MG63 (cell line): ENCODE measurements around the gene RAX2. TPM values are rescaled to one million over a fixed set of nuclear protein-coding genes. Genes with fewer than 3 reads are reported as not detected.
A peak's percentile ranks its signal among the peaks of the same experiment; 100 is the strongest.

ENCODE experiments used
- DNase-seq: peaks from one replicate; pipeline ENCODE4 v3.0.0-alpha.2; 2020
- H3K27me3 ChIP-seq: fragments of 250-450 bp; sonication (Bioruptor Pico); 2 replicates; pipeline ENCODE4 v1.5.1; 2020; ENCODE audit warnings: mild to moderate bottlenecking, moderate library complexity
- H3K36me3 ChIP-seq: fragments of 250-450 bp; sonication (Bioruptor Pico); 2 replicates; pipeline ENCODE4 v1.5.1; 2020; ENCODE audit warnings: mild to moderate bottlenecking, moderate library complexity
- H3K4me3 ChIP-seq: fragments of 250-450 bp; sonication (Bioruptor Pico); 2 replicates; pipeline ENCODE4 v1.5.1; 2020; ENCODE audit warnings: mild to moderate bottlenecking, moderate library complexity
- H3K9me3 ChIP-seq: fragments of 250-450 bp; sonication (Bioruptor Pico); 2 replicates; pipeline ENCODE4 v1.5.1; 2020; ENCODE audit warnings: mild to moderate bottlenecking, moderate library complexity
- total RNA-seq: library from RNA; depleted of rRNA; stranded (reverse); fragments of >200 nt; shearing (Covaris generic); gene quantifications from 2 replicates; pipeline ENCODE4 v1.2.3, GENCODE V29; 2014; ENCODE audit warnings: low replicate concordance; rRNA removed

RAX2 gene
- total RNA-seq, 1 experiment from 2014 or later = not detected

DNA sequence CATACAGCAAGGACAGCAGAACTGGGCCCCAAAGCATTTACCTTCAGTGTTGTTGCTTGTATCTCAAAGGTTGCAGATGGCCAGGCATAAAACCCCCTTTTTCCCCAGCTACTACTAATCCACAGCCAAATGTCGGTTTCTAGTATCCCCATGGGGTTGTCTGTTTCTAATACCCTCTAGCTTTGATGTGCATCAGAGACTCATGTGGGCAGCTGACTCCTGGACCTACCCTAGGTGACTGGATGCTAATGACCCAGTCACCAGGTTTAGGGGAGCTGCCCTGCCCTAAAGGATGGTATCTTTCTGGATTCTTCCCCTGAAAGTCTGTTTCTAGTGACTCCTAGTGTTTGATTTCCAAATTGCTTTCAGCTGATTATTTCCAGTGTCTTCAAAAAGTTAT lies 39.9 kb downstream of the RAX2 start:
- Histone ChIP-seq H3K4me3 (no peak overlapping the region), H3K27me3 (no peaks in the 10 kb centered on the region), H3K36me3 (no peaks in the 10 kb centered on the region), H3K9me3 (no peaks in the 10 kb centered on the region)
- DNase-seq = no peak

DNA sequence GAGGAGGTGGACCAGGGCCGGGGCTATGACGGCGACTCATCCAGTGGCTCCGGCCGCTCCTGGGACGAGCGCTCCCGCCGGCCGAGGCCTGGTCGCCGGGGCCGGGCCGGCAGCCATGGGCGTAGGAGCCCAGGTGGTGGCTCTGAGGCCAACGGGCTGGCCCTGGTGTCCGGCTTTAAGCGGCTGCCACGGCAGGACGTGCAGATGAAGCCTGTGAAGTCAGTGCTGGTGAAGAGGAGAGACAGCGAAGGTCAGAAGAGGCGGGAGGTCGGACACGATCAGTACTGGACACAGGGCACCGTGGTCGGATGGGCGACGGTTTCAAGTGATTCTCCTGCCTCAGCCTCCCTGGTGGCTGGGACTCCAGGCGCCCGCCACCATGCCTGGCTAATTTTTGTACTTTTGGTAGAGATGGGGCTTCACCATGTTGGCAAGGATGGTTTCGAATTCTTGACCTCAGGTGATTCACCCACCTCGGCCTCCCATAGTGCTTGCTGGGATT lies 41.5 kb downstream of the RAX2 start:
- Histone ChIP-seq H3K27me3 (no peaks in the 10 kb centered on the region), H3K36me3 (no peaks in the 10 kb centered on the region), H3K9me3 (no peaks in the 10 kb centered on the region), H3K4me3 (no peak overlapping the region)
- DNase-seq = no peak

DNA sequence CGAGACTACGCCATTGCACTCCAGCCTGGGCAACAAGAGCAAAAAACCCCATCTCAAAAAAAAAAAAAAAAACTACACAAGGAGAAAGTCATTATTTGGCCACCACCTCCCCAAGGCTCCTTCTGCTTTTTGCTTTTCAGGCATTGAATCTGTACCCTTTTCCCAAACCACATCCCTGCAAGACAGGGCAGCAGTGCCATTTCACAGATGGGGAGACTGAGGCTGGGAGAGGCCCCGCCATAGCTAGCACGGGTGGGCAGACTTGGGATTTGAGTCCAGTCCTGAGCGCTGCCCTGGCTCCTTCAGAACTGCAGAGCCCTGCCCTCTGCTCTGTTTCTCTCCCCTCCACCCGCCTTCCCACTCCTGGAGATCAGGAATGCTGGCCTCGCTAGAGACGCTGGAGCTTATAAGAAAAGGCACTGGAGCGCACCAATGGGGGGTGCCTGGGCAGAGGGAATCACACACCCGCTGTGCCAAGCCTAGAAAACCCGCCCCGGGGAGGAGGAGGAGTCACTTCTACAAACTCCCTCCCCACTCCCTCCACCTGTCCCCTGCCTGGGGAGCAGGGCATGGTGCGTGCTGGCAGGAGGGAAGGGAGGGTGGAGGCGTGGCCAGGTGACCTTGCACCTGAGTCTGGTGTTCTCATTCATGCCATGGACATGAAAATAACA lies 46.3 kb downstream of the RAX2 start:
- Histone ChIP-seq H3K4me3 (no peak overlapping the region), H3K27me3 (peaks cover 2% of the 10 kb centered on the region; the same call in 1 of the 2 replicates), H3K9me3 (no peaks in the 10 kb centered on the region), H3K36me3 (no peaks in the 10 kb centered on the region)
- DNase-seq = peak; percentile 34

DNA sequence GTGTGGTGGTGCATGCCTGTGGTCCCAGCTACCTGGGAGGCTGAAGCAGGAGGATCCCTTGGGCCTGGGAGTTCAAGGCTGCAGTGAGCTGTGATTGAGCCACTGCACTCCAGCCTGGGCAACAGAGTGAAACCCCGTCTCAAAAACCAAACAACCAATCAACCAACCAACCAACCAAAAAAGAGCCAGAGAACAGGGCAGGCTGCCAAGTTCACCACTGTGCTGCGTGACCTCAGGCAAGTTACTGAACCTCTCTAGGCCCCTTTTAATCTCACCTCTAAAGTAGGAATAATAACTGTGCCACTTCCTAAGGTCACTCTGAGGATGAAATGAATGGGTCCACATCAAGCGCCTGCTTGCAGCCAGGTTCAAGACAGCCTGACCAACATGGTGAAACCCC lies 46.9 kb downstream of the RAX2 start:
- Histone ChIP-seq H3K9me3 (no peaks in the 10 kb centered on the region), H3K27me3 (peaks cover 2% of the 10 kb centered on the region; the same call in 1 of the 2 replicates), H3K36me3 (no peaks in the 10 kb centered on the region), H3K4me3 (no peak overlapping the region)
- DNase-seq = no peak

DNA sequence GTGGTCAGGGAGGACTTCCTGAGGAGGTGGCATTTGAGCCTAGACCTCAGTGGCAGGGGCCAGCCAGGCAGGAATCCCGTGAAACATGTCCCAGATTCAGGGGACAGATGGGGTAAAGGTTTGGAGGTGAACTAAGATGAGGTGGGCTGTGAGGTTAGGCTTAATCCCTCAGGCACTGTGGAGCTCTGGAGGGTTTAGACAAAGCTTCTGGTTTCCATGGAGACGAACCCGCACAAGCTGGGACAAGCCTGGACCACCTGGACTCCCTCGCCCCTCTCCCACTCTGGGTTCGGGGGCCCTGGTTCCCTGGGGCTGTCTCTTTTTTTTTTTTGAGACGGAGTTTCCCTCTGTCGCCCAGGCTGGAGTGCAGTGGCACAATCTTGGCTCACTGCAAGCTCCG lies 48.1 kb downstream of the RAX2 start:
- Histone ChIP-seq H3K36me3 (no peaks in the 10 kb centered on the region), H3K9me3 (no peaks in the 10 kb centered on the region), H3K27me3 (peaks cover 2% of the 10 kb centered on the region; the same call in 1 of the 2 replicates), H3K4me3 (no peak overlapping the region)
- DNase-seq = no peak

DNA sequence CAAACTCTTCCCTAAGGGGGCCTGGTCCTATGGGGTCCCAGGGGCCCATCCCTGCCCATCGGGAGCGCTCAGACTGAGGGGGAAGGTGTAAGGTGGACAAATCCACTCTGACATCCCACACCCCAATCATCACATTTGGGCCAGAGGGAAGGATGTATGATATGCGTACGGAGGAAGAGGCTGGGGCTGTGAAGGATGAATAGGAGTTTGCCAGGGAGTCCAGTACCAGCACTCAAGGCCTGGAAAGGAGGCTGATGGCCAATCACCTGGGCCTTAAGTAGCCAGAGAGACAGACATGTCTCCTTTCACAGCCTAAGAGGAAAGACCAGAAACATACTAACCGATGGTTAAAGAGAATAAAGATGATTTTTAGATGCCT lies 48.9 kb downstream of the RAX2 start:
- peaks cover 2% of the 10 kb centered on the region; the same call in 1 of the 2 replicates for H3K27me3 ChIP-seq
- no peak overlapping the region for H3K4me3 ChIP-seq
- no peak for DNase-seq
- H3K36me3 ChIP-seq = no peaks in the 10 kb centered on the region
- no peaks in the 10 kb centered on the region for H3K9me3 ChIP-seq

DNA sequence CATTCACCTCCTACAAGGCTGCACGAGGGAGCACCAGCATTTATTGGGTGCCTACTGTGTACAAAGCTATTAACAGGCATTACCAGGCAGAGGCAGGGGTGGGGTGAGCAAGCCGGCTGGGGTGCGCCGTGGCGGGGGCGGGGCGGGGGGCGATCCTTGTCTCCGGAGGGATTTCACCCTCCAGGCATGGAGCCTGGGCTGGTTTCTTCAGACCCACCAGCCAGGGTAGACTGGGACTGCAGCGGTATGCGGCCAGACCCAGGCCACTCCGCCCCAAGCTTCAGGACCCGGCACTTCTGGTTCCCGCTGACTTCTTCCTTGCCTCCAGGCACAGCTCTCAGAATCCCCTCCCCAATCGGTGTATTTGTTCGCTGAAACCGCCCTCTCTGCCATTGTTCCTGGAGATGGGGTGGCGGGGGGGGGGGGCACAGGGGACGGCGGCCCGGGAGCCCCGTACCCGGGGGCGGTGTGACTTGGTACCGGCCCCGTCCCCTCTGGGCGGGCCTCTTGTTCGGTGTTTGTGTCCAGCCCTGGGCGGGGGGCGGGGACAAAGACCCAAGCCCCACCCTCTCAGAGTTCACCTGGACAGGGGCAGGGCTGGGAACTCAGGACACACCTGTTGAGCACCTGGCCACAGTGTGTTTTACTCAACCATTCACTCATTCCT lies 49.5 kb downstream of the RAX2 start:
- no peak for DNase-seq
- Histone ChIP-seq H3K36me3 (no peaks in the 10 kb centered on the region), H3K9me3 (no peaks in the 10 kb centered on the region), H3K4me3 (no peak overlapping the region), H3K27me3 (peaks cover 2% of the 10 kb centered on the region; the same call in 1 of the 2 replicates)

DNA sequence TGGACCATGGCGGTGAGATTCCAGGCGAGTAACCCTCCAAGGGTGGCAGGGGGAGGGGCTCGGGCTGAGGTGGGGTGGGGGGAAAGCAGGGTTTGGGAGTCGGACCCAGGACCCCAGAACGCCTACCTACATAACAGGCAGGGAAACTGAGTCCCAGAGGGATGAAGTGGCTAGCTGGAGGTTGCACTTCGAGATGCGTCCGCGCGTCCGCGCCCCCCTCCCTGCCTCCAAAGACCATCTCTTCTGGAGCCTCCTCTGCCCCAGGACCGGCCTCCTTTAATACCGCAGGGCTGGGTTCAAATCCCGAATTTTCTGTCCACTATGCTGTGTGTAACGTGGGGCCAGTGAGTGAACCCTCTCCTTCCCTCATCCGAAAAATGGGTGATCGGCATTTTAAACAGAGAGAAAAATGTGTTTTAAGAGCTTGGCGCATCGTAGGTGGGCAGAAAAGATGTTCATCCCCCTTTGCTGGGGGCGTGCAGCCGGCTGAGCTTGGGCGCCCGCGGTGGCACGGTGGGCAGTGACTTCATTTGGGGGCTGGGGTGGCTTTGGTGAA lies 50.1 kb downstream of the RAX2 start:
- DNase-seq = no peak
- H3K27me3 ChIP-seq = peaks cover 2% of the 10 kb centered on the region; the same call in 1 of the 2 replicates
- H3K9me3 ChIP-seq = no peaks in the 10 kb centered on the region
- H3K4me3 ChIP-seq = no peak overlapping the region
- no peaks in the 10 kb centered on the region for H3K36me3 ChIP-seq

DNA sequence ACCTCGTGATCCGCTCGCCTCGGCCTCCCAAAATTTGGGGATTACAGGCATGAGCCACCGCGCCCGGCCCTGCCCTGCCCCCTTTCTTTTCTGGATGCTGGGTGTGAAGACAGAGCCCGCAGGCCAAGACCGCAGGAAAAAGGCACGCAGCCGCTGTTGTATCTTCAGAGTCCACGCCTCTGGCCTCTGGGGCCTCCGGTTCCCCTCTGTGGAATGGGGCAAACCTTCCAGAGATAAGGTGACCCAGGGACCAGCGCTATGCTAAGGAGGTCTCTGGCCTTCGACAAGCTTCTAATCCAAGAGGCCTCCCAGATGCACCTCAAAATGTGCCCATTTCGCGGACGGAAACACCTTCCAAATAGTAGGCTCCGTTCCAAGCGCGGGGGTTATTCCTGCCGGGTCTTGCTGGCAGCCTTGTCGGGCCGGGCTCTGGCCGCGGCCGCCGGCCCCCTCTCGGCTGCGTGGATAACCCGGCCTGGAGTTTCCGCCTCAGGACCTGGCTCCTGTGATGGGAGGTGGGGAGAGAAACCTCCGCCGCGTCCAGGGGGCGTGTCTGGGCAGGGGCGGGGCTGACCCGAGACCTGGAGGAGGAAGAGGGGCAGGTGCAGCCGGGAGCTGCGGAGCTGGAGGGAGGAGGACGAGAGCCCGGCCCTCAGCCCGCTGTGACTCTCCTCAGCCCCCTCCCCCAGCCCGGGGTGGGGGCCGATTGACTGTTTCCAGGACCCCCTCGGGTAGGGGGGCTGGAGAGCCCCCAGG lies 50.7 kb downstream of the RAX2 start:
- Histone ChIP-seq H3K27me3 (peaks cover 2% of the 10 kb centered on the region; the same call in 1 of the 2 replicates), H3K36me3 (no peaks in the 10 kb centered on the region), H3K9me3 (no peaks in the 10 kb centered on the region), H3K4me3 (no peak overlapping the region)
- DNase-seq = peak; percentile 63

DNA sequence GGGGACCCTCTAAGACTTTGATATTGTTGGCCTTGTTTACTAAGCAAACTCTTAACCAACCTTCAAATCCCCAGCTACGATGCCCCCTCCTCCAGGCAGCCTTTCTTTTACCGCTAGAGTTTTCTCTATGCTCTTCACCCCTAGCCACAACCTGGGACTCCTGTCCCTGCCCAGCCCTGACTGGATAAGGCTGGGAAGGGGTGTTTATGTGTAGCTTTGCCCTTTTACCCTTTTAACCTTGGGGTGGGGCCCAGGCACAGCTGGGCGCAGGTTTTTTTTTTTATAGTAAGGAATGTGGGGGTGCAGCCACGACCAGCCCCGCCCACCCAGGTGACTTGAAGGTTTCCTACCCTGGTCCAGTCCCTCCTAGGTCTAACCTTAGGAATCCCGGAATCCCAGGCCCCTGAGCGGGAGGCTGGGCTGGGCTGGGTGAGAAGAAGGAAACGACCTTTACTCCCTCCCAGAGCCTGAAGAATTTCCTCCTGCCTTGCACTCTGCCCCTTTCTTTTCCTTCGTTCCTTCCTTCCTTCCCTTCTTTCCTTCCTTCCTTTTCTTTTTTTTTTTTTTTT lies 51.6 kb downstream of the RAX2 start:
- Histone ChIP-seq H3K27me3 (peaks cover 2% of the 10 kb centered on the region; the same call in 1 of the 2 replicates), H3K36me3 (no peaks in the 10 kb centered on the region), H3K9me3 (no peaks in the 10 kb centered on the region), H3K4me3 (no peak overlapping the region)
- no peak for DNase-seq

DNA sequence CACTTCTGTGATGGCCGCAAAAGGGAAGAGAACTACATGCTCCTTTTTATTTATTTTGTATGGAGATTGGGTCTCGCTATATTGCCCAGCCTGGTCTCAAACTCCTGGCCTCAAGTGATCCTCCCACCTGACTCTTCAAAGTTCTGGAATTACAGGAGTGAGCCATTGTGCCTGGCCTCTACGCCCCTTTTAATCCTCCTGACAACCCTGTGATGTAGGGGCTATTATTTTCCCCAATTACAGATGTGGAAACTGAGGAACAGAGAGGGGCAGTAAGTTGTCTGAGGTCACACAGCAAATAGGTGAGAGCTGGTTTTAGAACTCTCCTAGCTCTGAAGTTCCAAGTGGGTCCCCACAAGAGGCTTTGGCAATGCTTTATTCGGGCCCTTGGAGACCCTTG lies 52.2 kb downstream of the RAX2 start:
- Histone ChIP-seq H3K27me3 (peaks cover 2% of the 10 kb centered on the region; the same call in 1 of the 2 replicates), H3K4me3 (no peak overlapping the region)
- DNase-seq = no peak

More for the DNA sequence above, 52.2 kb downstream of the RAX2 start:
- H3K36me3 ChIP-seq = no peaks in the 10 kb centered on the region
- H3K9me3 ChIP-seq = no peaks in the 10 kb centered on the region

Other genes with a start within 250 kb of the RAX2 start
- not detected in 2 replicates for gene TEKTIP1, start 233.1 kb downstream of the RAX2 start, total RNA-seq
- gene MFSD12, start 214.6 kb downstream of the RAX2 start, total RNA-seq = 17.6 and 26.4 TPM in 2 replicates
- gene HMG20B, start 199.3 kb downstream of the RAX2 start, total RNA-seq = 42.5 and 43.5 TPM in 2 replicates
- gene GIPC3, start 186.8 kb downstream of the RAX2 start, total RNA-seq = not detected in 2 replicates
- 1.9 and 2.1 TPM in 2 replicates for gene TBXA2R, start 165.4 kb downstream of the RAX2 start, total RNA-seq
- gene CACTIN, start 145.4 kb downstream of the RAX2 start, total RNA-seq = 13.1 and 25.3 TPM in 2 replicates
- 2.8 and 5.6 TPM in 2 replicates for gene PIP5K1C, start 71.8 kb downstream of the RAX2 start, total RNA-seq
- gene TJP3, start 63.8 kb downstream of the RAX2 start, total RNA-seq = not detected in 2 replicates
- 1.4 and 10.1 TPM in 2 replicates for gene APBA3, start 10.5 kb downstream of the RAX2 start, total RNA-seq
- 47.0 and 55.4 TPM in 2 replicates for gene MRPL54, start 9.5 kb downstream of the RAX2 start, total RNA-seq
- 0.69 and 3.9 TPM in 2 replicates for gene MATK, start 14.2 kb upstream of the RAX2 start, total RNA-seq
- gene ZFR2, start 96.8 kb upstream of the RAX2 start, total RNA-seq = not detected in 2 replicates
- gene ATCAY, start 108.5 kb upstream of the RAX2 start, total RNA-seq = not detected in 2 replicates
- gene NMRK2, start 160.8 kb upstream of the RAX2 start, total RNA-seq = not detected in 2 replicates
- 123 and 126 TPM in 2 replicates for gene DAPK3, start 198.9 kb upstream of the RAX2 start, total RNA-seq
- 1,092 and 1,573 TPM in 2 replicates for gene EEF2, start 213.2 kb upstream of the RAX2 start, total RNA-seq
- gene PIAS4, start 235.5 kb upstream of the RAX2 start, total RNA-seq = 7.4 and 10.4 TPM in 2 replicates